Common myeloid progenitor, CD34-positive (primary cell): ENCODE measurements around the gene SLC9A5.

Experiments
- CTCF ChIA-PET: fragments of 350-600 bp; sonication (Branson Sonifier 250); formaldehyde crosslinking; loops from one replicate; lab custom pipeline; 2021; ENCODE audit warnings: antibody characterized with exemption; lab: Charles Lee
- POLR2A ChIA-PET: fragments of 350-600 bp; sonication (Branson Sonifier 250); formaldehyde crosslinking; loops from one replicate; lab custom pipeline; 2021; ENCODE audit warnings: antibody characterized with exemption; lab: Charles Lee
- DNase-seq, 3 donors: peaks; one replicate each; pipeline versions ENCODE4 v3.0.0 to v3.0.0-alpha.2; 2013
- H3K27ac ChIP-seq, 2 experiments: 1 replicate in 1 of 2; 2 replicates in 1 of 2; pipeline ENCODE4 v1.7.0; 2013; ENCODE audit warnings: inconsistent platforms in 2 of 2, low read length in 2 of 2, mild to moderate bottlenecking in 2 of 2, low read depth in 1 of 2, moderate library complexity in 1 of 2; ENCODE audit not compliant: severe bottlenecking in 2 of 2, insufficient read depth in 1 of 2, poor library complexity in 1 of 2
- H3K27me3 ChIP-seq, 5 experiments: replicated peaks in 2 of 5; 1 replicate in 3 of 5; 2 replicates in 2 of 5; pipeline versions ENCODE4 v1.6.1 to v1.7.0; 2013; ENCODE audit warnings: low read length in 4 of 5, mild to moderate bottlenecking in 2 of 5, moderate library complexity in 2 of 5, inconsistent platforms in 1 of 5; ENCODE audit not compliant: insufficient read depth in 5 of 5, control insufficient read depth in 4 of 5
- H3K36me3 ChIP-seq, 4 experiments: 1 replicate in 2 of 4; 2 replicates in 2 of 4; pipeline versions ENCODE4 v1.6.1 to v1.7.0; 2013; ENCODE audit warnings: low read length in 3 of 4, control low read depth in 1 of 4, mild to moderate bottlenecking in 1 of 4; ENCODE audit not compliant: control insufficient read depth in 4 of 4, insufficient read depth in 4 of 4
- H3K4me1 ChIP-seq, 4 experiments: 1 replicate in 3 of 4; 2 replicates in 1 of 4; pipeline versions ENCODE4 v1.6.1 to v1.7.1; 2013; ENCODE audit warnings: low read length in 3 of 4, mild to moderate bottlenecking in 3 of 4, control low read depth in 1 of 4, inconsistent platforms in 1 of 4, moderate library complexity in 1 of 4; ENCODE audit not compliant: control insufficient read depth in 4 of 4, insufficient read depth in 4 of 4; ENCODE audit errors: control extremely low read depth in 1 of 4
- H3K4me3 ChIP-seq, 7 experiments: 1 replicate in 4 of 7; 2 replicates in 3 of 7; pipeline versions ENCODE4 v1.5.1 to v1.7.0; 2013; ENCODE audit warnings: mild to moderate bottlenecking in 7 of 7, low read length in 6 of 7, moderate library complexity in 6 of 7, inconsistent platforms in 2 of 7, low read depth in 2 of 7, control low read depth in 1 of 7; ENCODE audit not compliant: insufficient read depth in 4 of 7, control insufficient read depth in 1 of 7; ENCODE audit errors: extremely low read depth in 1 of 7
- H3K9me3 ChIP-seq, 5 experiments: 1 replicate in 4 of 5; 2 replicates in 1 of 5; pipeline versions ENCODE4 v1.6.1 to v1.7.1; 2013; ENCODE audit warnings: low read length in 4 of 5, mild to moderate bottlenecking in 2 of 5, inconsistent platforms in 1 of 5, low read depth in 1 of 5, moderate library complexity in 1 of 5; ENCODE audit not compliant: control insufficient read depth in 4 of 5, insufficient read depth in 2 of 5; ENCODE audit errors: control extremely low read depth in 1 of 5
- WGBS: methylation state at CpG from one replicate; pipeline ENCODE4 v1.1.5; 2013; ENCODE audit not compliant: insufficient coverage; 5-methylcytosine and 5-hydroxymethylcytosine counted together

SLC9A5 gene

GRCh38 chr16:67254801-67255552, 6.2 kb downstream of the SLC9A5 start:
- POLR2A ChIA-PET, result interaction anchor here (0.6 kb wide), 1 partner anchor 26 kb away, joined by 3 read pairs; no protein-coding TSS in a partner anchor
- no peak for DNase-seq
- H3K27ac ChIP-seq, result no peak overlapping the region
- H3K36me3 ChIP-seq, result no peaks in the 10 kb centered on the region
- no peak overlapping the region for H3K4me3 ChIP-seq
- CTCF ChIA-PET, result interaction anchor here (0.9 to 1.2 kb wide), 2 partner anchors 10 to 11 kb away, joined by 4 to 5 read pairs; no protein-coding TSS in a partner anchor
- H3K27me3 ChIP-seq, result peaks cover 0 to 11% (median 5%) of the 10 kb centered on the region in 5 experiments
- H3K4me1 ChIP-seq, result peaks cover 0 to 2% (median 0%) of the 10 kb centered on the region in 4 experiments
- H3K9me3 ChIP-seq, result no peaks in the 10 kb centered on the region
- WGBS, result 98% methylated on average over 17 of the region's 18 CpGs

GRCh38 chr16:67255553-67256221, 6.9 kb downstream of the SLC9A5 start:
- Histone ChIP-seq H3K27me3 (peaks cover 0 to 5% (median 0%) of the 10 kb centered on the region in 5 experiments), H3K4me1 (peaks cover 0 to 2% (median 0%) of the 10 kb centered on the region in 4 experiments), H3K4me3 (no peak overlapping the region), H3K9me3 (no peaks in the 10 kb centered on the region), H3K27ac (no peak overlapping the region), H3K36me3 (no peaks in the 10 kb centered on the region)
- ChIA-PET POLR2A (no interaction called here), CTCF (interaction anchor here (0.9 to 1.2 kb wide), 2 partner anchors 9 to 10 kb away, joined by 4 to 5 read pairs; no protein-coding TSS in a partner anchor)
- WGBS, result 98% methylated on average over 12 of the region's 17 CpGs
- DNase-seq, result no peak

GRCh38 chr16:67256701-67257230, 8.0 kb downstream of the SLC9A5 start:
- H3K27ac ChIP-seq, result no peak overlapping the region
- peaks cover 0 to 3% (median 1%) of the 10 kb centered on the region in 4 experiments for H3K4me1 ChIP-seq
- WGBS, result 100% methylated on average over 6 of the region's 11 CpGs
- no peaks in the 10 kb centered on the region for H3K9me3 ChIP-seq
- ChIA-PET CTCF (no interaction called here), POLR2A (no interaction called here)
- H3K4me3 ChIP-seq, result no peak overlapping the region
- no peaks in the 10 kb centered on the region for H3K27me3 ChIP-seq
- DNase-seq, result no peak
- no peaks in the 10 kb centered on the region for H3K36me3 ChIP-seq

- no peaks in the 10 kb centered on the region for H3K36me3 ChIP-seq
- no peak for DNase-seq
- ChIA-PET POLR2A (no interaction called here), CTCF (interaction anchor here (1.8 kb wide), 1 partner anchor 9 kb away, joined by 15 read pairs; the partner anchor contains the start of gene SLC9A5)
- H3K27ac ChIP-seq, result no peak overlapping the region
- H3K9me3 ChIP-seq, result no peaks in the 10 kb centered on the region
- WGBS, result 100% methylated on average over 3 of the region's 4 CpGs
- peaks cover 0 to 3% (median 1%) of the 10 kb centered on the region in 4 experiments for H3K4me1 ChIP-seq
- no peaks in the 10 kb centered on the region for H3K27me3 ChIP-seq
- no peak overlapping the region for H3K4me3 ChIP-seq
Observed at GRCh38 chr16:67257486-67258160, 8.8 kb downstream of the SLC9A5 start.

GRCh38 chr16:67258161-67258835, 9.5 kb downstream of the SLC9A5 start:
- H3K36me3 ChIP-seq, result no peaks in the 10 kb centered on the region
- H3K4me1 ChIP-seq, result peaks cover 0 to 3% (median 0%) of the 10 kb centered on the region in 4 experiments
- DNase-seq, result no peak
- no peaks in the 10 kb centered on the region for H3K27me3 ChIP-seq
- no peak overlapping the region for H3K4me3 ChIP-seq
- ChIA-PET POLR2A (interaction anchor here (0.7 to 0.8 kb wide), 2 partner anchors 10 to 273 kb away, joined by 3 read pairs; no protein-coding TSS in a partner anchor), CTCF (interaction anchor here (1.0 to 1.8 kb wide), 4 partner anchors 9 to 124 kb away, joined by 3 to 15 read pairs (median 3); partner anchors contain the start of gene SLC9A5)
- WGBS, result 100% methylated on average over 11 of the region's 11 CpGs
- no peaks in the 10 kb centered on the region for H3K9me3 ChIP-seq
- no peak overlapping the region for H3K27ac ChIP-seq

GRCh38 chr16:67259705-67260104, 10.9 kb downstream of the SLC9A5 start:
- Histone ChIP-seq H3K27me3 (peaks cover 0 to 3% (median 0%) of the 10 kb centered on the region in 5 experiments), H3K4me1 (peaks cover 0 to 3% (median 0%) of the 10 kb centered on the region in 4 experiments), H3K4me3 (no peak overlapping the region), H3K36me3 (no peaks in the 10 kb centered on the region), H3K9me3 (no peaks in the 10 kb centered on the region), H3K27ac (no peak overlapping the region)
- POLR2A ChIA-PET, result no interaction called here
- WGBS, result 97% methylated on average over 11 of the region's 12 CpGs
- no peak for DNase-seq
- CTCF ChIA-PET, result interaction anchor here (0.7 to 1.9 kb wide), 22 partner anchors 9 to 206 kb away, joined by 3 to 25 read pairs (median 5); partner anchors contain the start of genes FHOD1, SLC9A5 and TMEM208
